Jurkat, Clone E6-1 (cell line): ENCODE results near the gene HDLBP.

Experiments
- DNase-seq: peaks from one replicate; pipeline ENCODE4 v3.0.0-alpha.2; 2011; ENCODE audit warnings: low read depth, low spot score
- H3K4me3 ChIP-seq: 2 replicates; pipeline ENCODE4 v1.5.1; 2011; ENCODE audit warnings: mild to moderate bottlenecking, low read length, control low read depth, moderate library complexity

Gene HDLBP

DNA sequence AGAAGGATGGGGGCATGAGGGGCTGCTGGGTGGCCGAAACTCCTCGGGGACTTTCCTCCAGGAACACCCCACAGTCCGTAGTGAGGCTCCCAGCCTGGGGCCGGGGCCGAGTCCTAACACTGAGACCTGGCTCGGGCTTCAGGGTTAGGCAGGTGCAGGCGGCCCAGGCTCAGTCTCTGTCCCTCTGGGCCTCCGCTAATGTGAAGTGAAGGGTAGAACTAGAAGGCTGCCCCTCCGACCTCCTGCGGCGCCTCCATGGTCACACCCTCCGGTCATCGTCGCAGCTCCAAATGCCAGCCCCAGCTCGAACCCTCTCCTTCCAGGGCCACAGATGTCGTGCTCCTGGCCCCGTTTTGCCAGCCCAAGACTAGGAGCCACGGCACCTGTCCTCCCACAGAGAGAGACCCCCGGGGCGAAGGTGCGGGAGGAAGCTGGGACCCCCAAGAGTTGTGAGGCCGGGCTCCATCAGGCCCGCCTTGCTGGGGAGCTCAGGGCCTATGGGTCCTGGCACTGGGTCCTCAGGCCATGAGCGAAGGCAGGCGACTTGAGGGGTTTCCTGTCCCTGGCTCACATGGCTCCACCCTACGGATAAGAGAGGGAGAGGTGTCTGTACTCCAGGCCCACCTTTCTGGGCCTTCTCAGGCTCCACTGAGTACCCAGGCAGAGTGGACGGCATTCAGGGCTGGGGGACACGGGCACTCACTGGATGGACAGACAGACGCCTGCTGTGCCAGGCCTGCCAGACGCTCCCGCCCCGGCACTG lies 126.2 kb downstream of the HDLBP start:
- no peak overlapping the region for H3K4me3 ChIP-seq
- DNase-seq = no peak

DNA sequence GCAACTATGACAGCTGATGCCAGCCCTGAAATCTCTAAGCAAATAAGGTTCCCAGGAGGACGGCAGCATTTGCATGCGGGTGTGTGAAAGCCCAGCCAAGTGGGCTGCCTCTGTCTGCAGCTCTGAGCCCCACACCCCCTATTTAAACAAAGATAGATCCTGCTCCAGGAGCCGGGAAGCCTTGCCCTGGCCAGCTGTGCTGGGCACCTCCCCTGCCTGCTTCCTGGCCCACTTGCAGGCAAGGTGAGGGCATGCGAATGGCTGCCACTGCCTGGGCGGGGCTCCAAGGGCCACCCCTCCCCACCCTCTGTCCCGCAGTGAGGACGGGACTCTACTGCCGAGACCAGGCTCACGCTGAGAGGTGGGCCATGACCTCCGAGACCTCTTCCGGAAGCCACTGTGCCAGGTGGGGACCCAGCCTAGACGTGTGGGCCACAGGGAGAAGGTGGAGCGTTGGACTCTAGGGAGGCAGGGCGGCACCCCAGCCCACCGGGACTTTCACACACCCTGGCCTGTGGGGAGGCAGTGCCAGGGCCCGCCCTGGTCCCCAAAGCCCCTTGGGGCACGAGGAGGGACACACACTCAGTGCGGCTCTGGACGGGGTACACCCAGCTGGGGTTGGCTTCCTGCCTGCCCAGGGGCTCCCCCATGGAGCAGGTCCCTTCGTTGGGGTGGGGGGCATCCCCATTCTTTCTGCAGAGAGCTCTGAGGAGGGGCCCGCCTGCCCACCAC lies 126.9 kb downstream of the HDLBP start, which contains the start of gene ANO7:
Gene ANO7 (plus strand): TSS at position 317 of the 732 bp plus-strand sequence. CDS start 1,387 bp downstream, outside the sequence.
- H3K4me3 ChIP-seq = no peak within 1 kb of the TSS
- no peak for DNase-seq

DNA sequence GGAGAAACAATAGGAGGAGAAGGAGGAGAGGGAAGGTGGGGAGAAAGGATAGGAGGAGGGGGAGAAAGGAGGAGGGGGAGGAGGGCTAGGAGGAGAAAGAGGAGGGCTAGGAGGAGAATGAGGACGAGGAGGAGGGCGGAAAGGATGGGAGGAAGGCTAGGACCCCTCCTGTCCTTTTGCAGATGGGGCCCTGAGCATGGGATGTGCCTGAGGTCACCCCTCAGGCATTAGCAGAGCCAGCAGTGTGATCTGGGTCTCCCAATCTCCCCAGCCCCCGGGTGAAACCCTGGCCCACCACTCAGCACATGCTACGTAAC lies 127.6 kb downstream of the HDLBP start:
- H3K4me3 ChIP-seq = no peak overlapping the region
- no peak for DNase-seq

- H3K4me3 ChIP-seq = no peak overlapping the region
- no peak for DNase-seq
These were observed 128.2 kb downstream of the HDLBP start for GRCh38 chr2:241187101-241187917.

DNA sequence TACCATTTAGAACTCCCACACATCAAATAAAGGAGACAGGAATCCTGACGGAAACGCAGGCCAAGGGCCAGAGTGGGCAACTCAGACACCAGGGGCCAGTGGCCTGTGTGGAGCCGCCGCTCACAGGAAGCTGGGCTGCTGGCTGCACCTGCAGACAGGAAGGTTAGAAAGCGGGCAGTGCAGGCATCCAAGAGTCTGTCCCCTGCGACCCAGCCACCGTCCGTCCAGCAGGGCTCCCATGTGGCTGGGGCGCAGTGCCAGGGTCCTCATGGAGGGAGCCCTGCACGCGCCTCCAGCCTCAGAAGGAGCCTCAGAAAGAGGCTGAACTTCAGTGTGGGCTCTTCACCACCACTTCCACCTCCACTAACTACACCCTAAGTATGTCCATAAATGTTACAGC lies 129.5 kb downstream of the HDLBP start:
- H3K4me3 ChIP-seq = no peak overlapping the region
- DNase-seq = no peak

GRCh38 chr2:241184901-241185300 lies 130.6 kb downstream of the HDLBP start:
- DNase-seq = no peak
- H3K4me3 ChIP-seq = no peak overlapping the region

- H3K4me3 ChIP-seq = no peak overlapping the region
- no peak for DNase-seq
These were observed 132.3 kb downstream of the HDLBP start for GRCh38 chr2:241183221-241183620.

GRCh38 chr2:241182531-241183133 lies 132.8 kb downstream of the HDLBP start:
- DNase-seq = no peak

DNA sequence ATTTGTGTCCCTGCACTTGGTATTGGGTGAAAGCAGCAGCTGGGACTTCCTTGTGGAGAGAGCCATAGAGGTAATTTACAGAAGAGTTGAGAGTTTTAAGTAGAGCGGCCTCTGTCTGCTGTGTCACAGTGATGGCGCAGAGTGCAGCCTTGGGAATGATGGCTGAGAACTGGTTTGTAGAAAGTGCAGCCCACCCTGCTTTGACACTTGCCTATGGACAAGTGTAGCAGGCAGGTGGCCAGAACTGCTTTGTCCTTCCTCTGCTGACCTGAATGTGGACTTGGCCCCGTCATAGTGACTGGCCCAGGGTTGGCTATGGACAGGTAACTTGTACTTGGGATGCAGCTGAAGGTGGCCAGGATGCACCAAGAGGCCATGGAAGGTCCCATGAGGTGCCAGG lies 133.3 kb downstream of the HDLBP start:
- DNase-seq = no peak
- no peak overlapping the region for H3K4me3 ChIP-seq

More at GRCh38 chr2:241182531-241183133, 132.8 kb downstream of the HDLBP start:
- no peak overlapping the region for H3K4me3 ChIP-seq

DNA sequence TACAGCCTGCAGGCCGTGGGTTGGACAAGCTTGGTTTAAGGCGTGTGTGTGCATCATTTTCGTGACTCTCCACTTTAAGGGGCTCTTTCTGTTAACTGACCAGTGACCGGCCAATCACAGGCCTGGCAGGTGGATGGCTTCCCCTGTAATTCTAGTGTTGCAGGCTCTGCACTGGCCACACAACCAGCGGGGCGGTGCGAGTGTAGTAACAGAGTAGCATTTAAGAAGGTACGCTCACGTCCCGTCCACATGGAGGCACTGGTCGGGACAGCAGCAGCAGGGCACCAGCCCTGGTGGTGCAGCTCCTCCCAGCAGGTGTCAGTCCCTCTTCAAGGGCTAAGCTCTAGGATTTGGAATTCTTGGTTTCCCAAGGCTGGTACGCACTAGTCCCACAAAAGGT lies 135.0 kb downstream of the HDLBP start:
- no peak overlapping the region for H3K4me3 ChIP-seq

GRCh38 chr2:241179899-241180298 lies 135.6 kb downstream of the HDLBP start:
- H3K4me3 ChIP-seq = no peak overlapping the region
- DNase-seq = no peak

More for the DNA sequence above, 135.0 kb downstream of the HDLBP start:
- DNase-seq = no peak

GRCh38 chr2:241178961-241179360 lies 136.5 kb downstream of the HDLBP start:
- H3K4me3 ChIP-seq = no peak overlapping the region
- no peak for DNase-seq

- no peak overlapping the region for H3K4me3 ChIP-seq
- DNase-seq = no peak
These were observed 137.7 kb downstream of the HDLBP start for GRCh38 chr2:241177526-241178334.
